Transverse colon (tissue), 4 donors: ENCODE measurements around the gene CTNNBL1. TPM values are rescaled to one million over a fixed set of nuclear protein-coding genes. Genes with fewer than 3 reads are reported as not detected.

Source experiments
- DNase-seq: peaks from one replicate; pipeline ENCODE4 v3.0.0-alpha.2; 2019
- H3K27ac ChIP-seq, 4 donors: fragments of 200-600 bp; sonication (generic); 2 replicates each; pipeline ENCODE4 v1.5.1; 2016 to 2018; ENCODE audit warnings: inconsistent platforms in 4 of 4
- H3K27me3 ChIP-seq: fragments of 200-600 bp; sonication (generic); 2 replicates; pipeline ENCODE4 v1.5.1; 2017; ENCODE audit warnings: inconsistent platforms
- H3K36me3 ChIP-seq, 4 donors: fragments of 200-600 bp; sonication (generic); 2 replicates each; pipeline ENCODE4 v1.5.1; 2017 to 2019; ENCODE audit warnings: inconsistent platforms in 4 of 4
- H3K4me1 ChIP-seq, 4 donors: fragments of 200-600 bp; sonication (generic); 2 replicates each; pipeline ENCODE4 v1.5.1; 2017 to 2020; ENCODE audit warnings: inconsistent platforms in 4 of 4
- H3K4me3 ChIP-seq, 4 donors: fragments of 200-600 bp; sonication (generic); 1 replicate in 1 of 4; 2 replicates in 3 of 4; pipeline versions ENCODE4 v1.5.1 to v1.6.1; 2017 to 2019; ENCODE audit warnings: inconsistent platforms in 4 of 4
- H3K9me3 ChIP-seq, 2 donors: fragments of 200-600 bp; sonication (generic); 2 replicates each; pipeline ENCODE4 v1.5.1; 2017 to 2019; ENCODE audit warnings: inconsistent platforms in 2 of 2
- EP300 ChIP-seq: sonication (generic); formaldehyde crosslinking; IDR thresholded peaks from one replicate; pipeline ENCODE4 v1.6.1; 2017; ENCODE audit warnings: antibody characterized with exemption, low read depth
- POLR2A ChIP-seq: fragments of 450-650 bp; IDR thresholded peaks from one replicate; pipeline ENCODE4 v1.6.1; 2016; ENCODE audit warnings: antibody characterized with exemption, mild to moderate bottlenecking, moderate library complexity
- POLR2AphosphoS5 ChIP-seq, 3 donors: sonication (generic); formaldehyde crosslinking; IDR thresholded peaks; one replicate each; pipeline ENCODE4 v1.6.1; 2016; ENCODE audit warnings: antibody characterized with exemption in 3 of 3
- WGBS, 2 donors: methylation state at CpG; one replicate each; pipeline ENCODE4 v1.1.5; 2018; ENCODE audit warnings: low coverage in 1 of 2; 5-methylcytosine and 5-hydroxymethylcytosine counted together
- in situ Hi-C, 4 donors: fragments of 200-750 bp; cut with MboI; loops; one replicate each; pipeline versions ENCODE4 v1.15.0 to v1.15.1; 2017; ENCODE audit warnings: low sequenced_read_pairs in 3 of 4, low pct_ligation_motif_present in 1 of 4, low pct_unique_long_range_greater_than_20kb in 1 of 4
- intact Hi-C: fragments of 100-400 bp; cut with DNase I; formaldehyde crosslinking; loops from one replicate; pipeline ENCODE4 v1.15.1; 2023; ENCODE audit warnings: low total_unique reads
- total RNA-seq, 4 donors: library from RNA; depleted of rRNA; stranded (reverse); fragments of >200 nt; gene quantifications; one replicate each; pipeline ENCODE4 v1.1.0, GENCODE V29; 2016
- TF ChIP-seq, protein P1 (sequence below), 5 experiments: fragments of 200-600 bp in 3 of 5; fragments of 450-650 bp in 2 of 5; sonication (generic) in 3 of 5; IDR thresholded peaks; 1 replicate in 2 of 5; 2 replicates in 3 of 5; pipeline ENCODE4 v1.5.1; 2016 to 2017; ENCODE audit warnings: antibody characterized with exemption in 5 of 5, inconsistent platforms in 3 of 5, mild to moderate bottlenecking in 2 of 5, moderate library complexity in 1 of 5

Gene CTNNBL1
- total RNA-seq, 4 donors from 2014 or later: 18.7 to 49.0 (median 22.4) TPM

DNA sequence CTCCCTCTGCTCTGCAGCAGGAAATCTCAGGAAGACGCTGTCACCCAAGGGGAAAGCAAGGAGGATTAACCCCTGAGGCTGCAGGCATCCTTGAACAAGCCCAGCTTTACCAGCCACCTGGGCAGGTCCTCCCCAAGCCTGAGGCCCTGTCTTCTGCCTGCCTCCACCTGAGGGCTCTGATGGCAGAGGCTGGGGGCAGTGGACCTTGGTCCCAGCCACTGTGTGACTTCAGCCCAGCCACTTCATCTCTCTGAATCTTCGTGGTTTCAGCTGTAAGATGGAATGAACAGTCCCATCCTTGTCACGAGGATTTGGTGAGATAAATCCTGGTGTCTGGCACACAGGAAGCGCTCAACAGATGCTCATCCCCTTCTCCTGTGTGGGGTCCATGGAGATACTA lies 200.6 kb downstream of the CTNNBL1 start:
- no peak for DNase-seq

DNA sequence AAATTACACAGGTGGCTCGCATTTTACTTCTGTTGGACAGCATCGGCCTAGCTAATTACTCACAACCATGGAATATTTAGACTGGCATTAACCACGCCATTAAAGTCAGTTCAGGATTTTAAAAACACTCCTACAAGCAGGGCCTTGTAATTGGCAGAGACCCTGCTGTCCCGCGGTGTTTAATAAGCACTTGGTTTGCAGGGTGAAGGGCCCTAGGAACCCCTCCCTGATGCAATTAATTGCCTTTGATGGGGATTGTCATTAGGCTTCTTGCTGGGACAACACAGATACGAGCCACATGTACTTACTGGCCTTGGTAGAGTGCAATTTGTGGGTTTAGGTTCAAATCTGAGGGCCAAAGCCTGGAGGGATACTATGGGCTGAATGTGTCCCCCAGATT lies 201.3 kb downstream of the CTNNBL1 start:
- WGBS, 2 donors: 92% methylated on average over 5 to 6 of the region's 6 CpGs
- in situ Hi-C loops: no loop called here

More for the DNA sequence above, 200.6 kb downstream of the CTNNBL1 start:
- in situ Hi-C loops: no loop called here
- intact Hi-C loops: no loop called here
- Histone ChIP-seq H3K36me3 (no peaks in the 10 kb centered on the region), H3K4me1 (peaks cover 0 to 4% (median 0%) of the 10 kb centered on the region in 4 donors), H3K4me3 (no peak overlapping the region), H3K27me3 (no peaks in the 10 kb centered on the region), H3K9me3 (no peaks in the 10 kb centered on the region), H3K27ac (no peak overlapping the region)
- WGBS, 2 donors: 92% methylated on average over 4 of the region's 4 CpGs; no CpG with 5 or more reads in 1 of the 2 donors
- no peak for TF ChIP-seq POLR2AphosphoS5 (IDR thresholded peaks at IDR 0.05)
- no peak for TF ChIP-seq EP300
- no peak for TF ChIP-seq POLR2A
- TF ChIP-seq, protein P1, sequence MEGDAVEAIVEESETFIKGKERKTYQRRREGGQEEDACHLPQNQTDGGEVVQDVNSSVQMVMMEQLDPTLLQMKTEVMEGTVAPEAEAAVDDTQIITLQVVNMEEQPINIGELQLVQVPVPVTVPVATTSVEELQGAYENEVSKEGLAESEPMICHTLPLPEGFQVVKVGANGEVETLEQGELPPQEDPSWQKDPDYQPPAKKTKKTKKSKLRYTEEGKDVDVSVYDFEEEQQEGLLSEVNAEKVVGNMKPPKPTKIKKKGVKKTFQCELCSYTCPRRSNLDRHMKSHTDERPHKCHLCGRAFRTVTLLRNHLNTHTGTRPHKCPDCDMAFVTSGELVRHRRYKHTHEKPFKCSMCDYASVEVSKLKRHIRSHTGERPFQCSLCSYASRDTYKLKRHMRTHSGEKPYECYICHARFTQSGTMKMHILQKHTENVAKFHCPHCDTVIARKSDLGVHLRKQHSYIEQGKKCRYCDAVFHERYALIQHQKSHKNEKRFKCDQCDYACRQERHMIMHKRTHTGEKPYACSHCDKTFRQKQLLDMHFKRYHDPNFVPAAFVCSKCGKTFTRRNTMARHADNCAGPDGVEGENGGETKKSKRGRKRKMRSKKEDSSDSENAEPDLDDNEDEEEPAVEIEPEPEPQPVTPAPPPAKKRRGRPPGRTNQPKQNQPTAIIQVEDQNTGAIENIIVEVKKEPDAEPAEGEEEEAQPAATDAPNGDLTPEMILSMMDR (IDR thresholded peaks at IDR 0.05): no peak

DNA sequence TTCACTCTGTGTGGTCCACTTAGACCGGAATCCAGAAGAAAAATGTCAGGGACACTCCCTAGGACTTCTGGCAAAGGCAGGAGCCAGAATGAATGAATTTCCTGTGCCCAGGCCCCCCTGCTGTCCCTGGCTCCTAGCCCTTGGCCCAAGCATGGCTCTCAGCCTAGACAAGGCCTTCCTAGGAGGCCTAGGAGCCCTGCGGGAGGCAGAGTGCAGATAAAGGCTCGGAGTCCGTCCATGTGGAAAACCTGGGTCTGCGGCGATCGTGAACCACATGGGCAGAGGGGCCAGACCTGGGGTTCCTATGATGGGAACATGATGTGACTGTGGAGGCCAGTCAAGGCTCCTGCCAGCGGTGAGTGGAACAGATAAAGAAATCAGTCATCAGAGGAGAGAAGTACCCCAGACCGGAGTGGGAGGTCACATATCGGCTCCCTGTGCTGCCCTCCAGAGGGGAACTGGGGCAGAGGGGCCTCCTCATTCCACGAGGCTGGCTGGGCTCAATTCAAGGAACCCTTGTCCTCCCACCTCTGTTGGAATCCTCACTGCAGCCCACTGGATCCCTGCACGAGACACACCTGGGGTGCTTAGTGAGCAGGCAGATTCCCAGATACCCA lies 203.2 kb downstream of the CTNNBL1 start:
- no peak overlapping the region for H3K4me3 ChIP-seq
- DNase-seq: no peak
- WGBS, 2 donors: 71 to 78% methylated on average over 3 to 12 of the region's 12 CpGs
- TF ChIP-seq, protein P1 (IDR thresholded peaks at IDR 0.05): no peak
- no peak for TF ChIP-seq EP300
- no peak for TF ChIP-seq POLR2AphosphoS5 (IDR thresholded peaks at IDR 0.05)
- TF ChIP-seq POLR2A: no peak
- no peaks in the 10 kb centered on the region for H3K36me3 ChIP-seq
- intact Hi-C loops: no loop called here
- peaks cover 0 to 4% (median under 1%) of the 10 kb centered on the region in 4 donors for H3K4me1 ChIP-seq
- in situ Hi-C loops: no loop called here
- H3K27ac ChIP-seq: no peak overlapping the region
- peaks cover 22% of the 10 kb centered on the region for H3K27me3 ChIP-seq
- no peaks in the 10 kb centered on the region for H3K9me3 ChIP-seq

More for the DNA sequence above, 201.3 kb downstream of the CTNNBL1 start:
- H3K4me1 ChIP-seq: peaks cover 0 to 4% (median 0%) of the 10 kb centered on the region in 4 donors
- no peak overlapping the region for H3K4me3 ChIP-seq
- DNase-seq: no peak
- no peaks in the 10 kb centered on the region for H3K9me3 ChIP-seq
- TF ChIP-seq POLR2A (no peak), EP300 (no peak), POLR2AphosphoS5 (IDR thresholded peaks at IDR 0.05) (no peak)
- TF ChIP-seq, protein P1 (IDR thresholded peaks at IDR 0.05): no peak
- peaks cover 3% of the 10 kb centered on the region for H3K27me3 ChIP-seq
- H3K27ac ChIP-seq: no peak overlapping the region
- no peaks in the 10 kb centered on the region for H3K36me3 ChIP-seq
- intact Hi-C loops: no loop called here

DNA sequence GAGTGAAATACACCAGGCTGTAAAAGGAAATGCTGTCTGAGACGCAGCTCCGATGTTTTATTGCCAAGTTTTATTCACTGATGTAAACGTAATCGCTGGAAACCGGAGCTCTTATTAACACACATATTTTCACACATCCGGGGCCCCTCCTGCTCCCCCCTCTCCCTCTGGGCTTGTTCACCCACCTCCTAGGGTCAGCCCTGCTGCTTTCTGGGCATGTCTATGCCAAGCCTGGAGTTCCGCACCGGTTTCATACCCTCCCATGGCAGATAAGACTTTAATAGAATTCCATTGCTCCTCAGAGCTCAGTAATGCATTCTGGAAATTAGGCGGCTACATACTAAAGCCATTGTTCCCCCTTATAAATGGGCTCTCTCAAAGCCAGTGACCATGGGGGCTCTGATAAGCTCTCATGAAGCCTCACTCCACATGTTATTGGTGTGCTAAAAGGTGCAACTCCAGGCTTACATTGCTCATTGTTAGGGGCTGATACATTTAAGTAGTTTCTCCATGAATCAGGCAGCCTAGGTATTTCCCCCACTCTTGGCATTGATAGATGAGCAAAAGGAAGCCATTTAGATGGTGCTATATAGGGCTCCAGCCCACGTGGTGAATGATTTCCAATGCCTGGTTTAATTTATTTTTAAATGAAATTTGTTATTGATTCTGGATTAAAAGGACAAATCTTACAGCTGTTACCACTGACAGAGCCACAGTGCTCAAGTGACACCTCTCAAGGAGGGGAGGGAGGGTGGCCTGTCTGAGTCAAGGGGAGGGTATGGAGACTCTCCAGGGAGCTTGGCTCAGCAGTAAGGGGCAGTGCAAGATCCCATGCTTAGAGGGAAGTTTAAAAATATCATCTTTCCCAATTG lies 204.6 kb downstream of the CTNNBL1 start:
- Histone ChIP-seq H3K9me3 (no peaks in the 10 kb centered on the region), H3K4me1 (peaks cover 0 to 14% (median 12%) of the 10 kb centered on the region in 4 donors), H3K36me3 (no peaks in the 10 kb centered on the region), H3K27me3 (peaks cover 36% of the 10 kb centered on the region), H3K27ac (peak overlapping the region in 2 of 4 donors; percentile 19 to 37), H3K4me3 (no peak overlapping the region)
- WGBS, 2 donors: 15 to 53% methylated on average over 6 to 10 of the region's 10 CpGs
- in situ Hi-C loops (no loop called here), intact Hi-C loops (no loop called here)
- no peak for DNase-seq
- TF ChIP-seq EP300: no peak
- TF ChIP-seq POLR2A: no peak
- TF ChIP-seq, protein P1 (IDR thresholded peaks at IDR 0.05): no peak
- no peak for TF ChIP-seq POLR2AphosphoS5 (IDR thresholded peaks at IDR 0.05)
